NB4 (cell line): ENCODE results near the gene TRAPPC3.

Experiments used
- DNase-seq: peaks from one replicate; pipeline ENCODE4 v3.0.0; 2010; ENCODE audit warnings: low read depth
- H3K4me3 ChIP-seq: one replicate; pipeline ENCODE4 v1.5.1; 2011; ENCODE audit warnings: mild to moderate bottlenecking, low read depth, low read length, moderate library complexity
- MYC ChIP-seq: IDR thresholded peaks from 2 replicates; pipeline ENCODE4 v1.6.1; 2011; ENCODE audit warnings: low read depth, low read length
- POLR2A ChIP-seq: IDR thresholded peaks from 2 replicates; pipeline ENCODE4 v1.6.1; 2011; ENCODE audit warnings: mild to moderate bottlenecking; ENCODE audit not compliant: insufficient read length; ENCODE audit errors: extremely low read depth
- TF ChIP-seq, protein P1 (sequence below): IDR thresholded peaks from 2 replicates; pipeline ENCODE4 v1.6.1; 2011; ENCODE audit warnings: low read depth, low read length
- TF ChIP-seq, protein P2 (sequence below): IDR thresholded peaks from one replicate; pipeline ENCODE4 v1.5.1; 2012; ENCODE audit warnings: low read depth, low read length

Gene TRAPPC3

DNA sequence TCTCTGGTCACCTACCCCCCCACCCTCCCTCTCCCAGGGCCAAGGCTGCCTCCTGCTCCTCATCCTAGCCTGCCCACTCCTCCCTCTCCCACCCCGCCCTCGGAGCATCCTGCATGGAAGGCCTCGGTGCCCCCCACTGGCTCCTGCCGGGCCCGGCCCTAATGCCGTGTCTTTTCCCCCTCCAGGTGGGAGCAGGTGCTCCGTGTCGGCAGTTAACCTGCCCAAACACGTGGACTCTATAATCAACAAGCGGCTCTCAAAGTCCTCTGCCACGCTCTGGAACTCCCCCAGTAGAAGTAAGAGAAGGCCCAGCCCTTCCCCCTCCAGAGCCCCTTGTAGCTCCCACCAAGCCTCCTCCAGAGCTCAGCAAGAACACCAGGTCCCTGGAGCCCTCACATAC, 25.4 kb upstream of the TRAPPC3 start:
- DNase-seq: no peak
- no peak for TF ChIP-seq MYC
- TF ChIP-seq POLR2A: no peak
- TF ChIP-seq, protein P1, sequence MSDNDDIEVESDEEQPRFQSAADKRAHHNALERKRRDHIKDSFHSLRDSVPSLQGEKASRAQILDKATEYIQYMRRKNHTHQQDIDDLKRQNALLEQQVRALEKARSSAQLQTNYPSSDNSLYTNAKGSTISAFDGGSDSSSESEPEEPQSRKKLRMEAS: no peak
- TF ChIP-seq, protein P2, sequence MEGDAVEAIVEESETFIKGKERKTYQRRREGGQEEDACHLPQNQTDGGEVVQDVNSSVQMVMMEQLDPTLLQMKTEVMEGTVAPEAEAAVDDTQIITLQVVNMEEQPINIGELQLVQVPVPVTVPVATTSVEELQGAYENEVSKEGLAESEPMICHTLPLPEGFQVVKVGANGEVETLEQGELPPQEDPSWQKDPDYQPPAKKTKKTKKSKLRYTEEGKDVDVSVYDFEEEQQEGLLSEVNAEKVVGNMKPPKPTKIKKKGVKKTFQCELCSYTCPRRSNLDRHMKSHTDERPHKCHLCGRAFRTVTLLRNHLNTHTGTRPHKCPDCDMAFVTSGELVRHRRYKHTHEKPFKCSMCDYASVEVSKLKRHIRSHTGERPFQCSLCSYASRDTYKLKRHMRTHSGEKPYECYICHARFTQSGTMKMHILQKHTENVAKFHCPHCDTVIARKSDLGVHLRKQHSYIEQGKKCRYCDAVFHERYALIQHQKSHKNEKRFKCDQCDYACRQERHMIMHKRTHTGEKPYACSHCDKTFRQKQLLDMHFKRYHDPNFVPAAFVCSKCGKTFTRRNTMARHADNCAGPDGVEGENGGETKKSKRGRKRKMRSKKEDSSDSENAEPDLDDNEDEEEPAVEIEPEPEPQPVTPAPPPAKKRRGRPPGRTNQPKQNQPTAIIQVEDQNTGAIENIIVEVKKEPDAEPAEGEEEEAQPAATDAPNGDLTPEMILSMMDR: no peak
- H3K4me3 ChIP-seq: no peak overlapping the region

DNA sequence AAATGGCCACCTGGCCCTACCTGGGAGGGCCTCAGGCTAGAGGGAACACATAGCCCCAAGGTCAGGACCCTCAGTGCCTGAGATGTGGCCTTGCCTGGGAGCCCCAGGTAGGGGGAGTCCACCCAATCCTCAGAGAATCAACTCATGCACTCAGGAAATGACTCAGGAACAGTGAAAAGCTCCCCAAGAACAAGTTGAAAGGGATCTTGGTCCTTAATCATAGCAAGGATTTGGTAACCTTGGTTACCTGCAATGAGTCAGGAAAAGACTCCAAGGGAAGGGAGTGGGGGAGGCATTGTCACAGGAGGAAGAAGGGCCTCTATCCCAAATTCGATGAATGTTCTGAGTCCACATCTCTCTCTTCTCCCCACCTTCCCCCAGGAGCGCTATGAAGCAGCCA, 23.7 kb upstream of the TRAPPC3 start:
- no peak for TF ChIP-seq POLR2A
- TF ChIP-seq MYC: no peak
- TF ChIP-seq, protein P2: no peak
- TF ChIP-seq, protein P1: no peak
- no peak overlapping the region for H3K4me3 ChIP-seq
- DNase-seq: no peak

DNA sequence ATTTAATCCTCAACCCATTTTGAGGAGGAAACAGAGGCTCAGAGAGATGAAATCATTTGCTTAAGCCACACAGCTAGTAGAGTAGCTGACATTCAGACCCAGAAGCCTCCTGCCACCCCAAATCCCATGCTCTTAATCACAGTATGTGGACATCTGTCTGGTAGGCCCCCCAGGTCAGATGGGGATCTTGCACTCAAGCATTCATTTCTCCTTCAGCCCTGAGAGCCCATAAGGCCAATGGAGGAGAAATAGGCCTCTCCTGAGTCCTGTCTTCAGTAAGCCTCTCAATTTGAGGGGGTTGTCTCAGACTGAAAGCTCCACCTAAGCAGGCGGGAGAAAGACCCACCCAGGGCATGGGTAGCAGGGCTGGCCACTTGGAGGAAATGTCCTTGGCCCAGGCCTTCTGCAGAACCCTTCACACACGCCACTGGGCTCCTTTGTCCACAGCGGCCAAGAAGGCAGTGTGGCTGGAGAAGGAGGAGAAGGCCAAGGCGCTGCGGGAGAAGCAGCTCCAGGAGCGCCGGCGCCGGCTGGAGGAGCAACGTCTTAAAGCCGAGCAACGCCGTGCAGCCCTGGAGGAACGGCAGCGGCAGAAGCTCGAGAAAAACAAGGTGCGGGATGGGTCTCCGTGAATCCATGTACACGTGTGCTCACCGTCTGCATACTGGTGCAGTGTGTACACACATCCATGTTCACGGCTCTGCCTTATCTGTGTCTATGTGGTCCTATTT, 22.9 kb upstream of the TRAPPC3 start:
- DNase-seq: no peak
- TF ChIP-seq POLR2A (no peak), MYC (no peak)
- TF ChIP-seq, protein P2: no peak
- TF ChIP-seq, protein P1: no peak
- H3K4me3 ChIP-seq: no peak overlapping the region

DNA sequence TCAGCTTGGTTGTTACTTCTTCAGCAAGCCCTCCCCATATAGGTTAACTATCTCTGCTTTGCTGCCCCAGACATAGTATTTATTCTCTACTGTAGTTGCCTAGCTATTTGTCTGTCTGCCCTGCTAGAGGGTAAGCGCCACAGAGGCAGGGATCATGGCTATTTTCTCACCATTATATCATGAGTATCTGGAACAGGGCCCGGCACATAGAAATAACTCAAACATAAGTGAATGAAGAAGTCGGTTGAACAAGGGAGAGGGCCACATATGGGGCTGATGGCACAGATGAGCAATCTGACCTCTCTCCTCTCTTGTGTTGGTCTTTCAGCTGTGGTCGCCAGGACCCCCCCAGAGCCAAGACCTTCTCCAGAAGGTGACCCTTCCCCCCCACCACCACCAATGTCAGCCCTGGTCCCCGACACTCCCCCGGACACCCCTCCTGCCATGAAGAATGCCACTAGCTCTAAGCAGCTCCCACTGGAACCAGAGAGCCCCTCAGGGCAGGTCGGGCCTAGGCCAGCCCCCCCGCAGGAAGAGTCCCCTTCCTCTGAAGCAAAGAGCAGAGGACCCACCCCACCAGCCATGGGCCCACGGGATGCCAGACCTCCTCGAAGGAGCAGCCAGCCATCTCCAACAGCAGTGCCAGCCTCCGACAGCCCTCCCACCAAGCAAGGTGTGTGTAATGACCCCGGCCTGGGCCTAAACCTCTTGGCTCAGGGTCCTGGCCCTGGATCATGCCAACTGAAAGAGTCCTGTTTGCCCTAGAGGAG, 21.5 kb upstream of the TRAPPC3 start:
- TF ChIP-seq, protein P2: no peak
- TF ChIP-seq, protein P1: no peak
- TF ChIP-seq MYC (no peak), POLR2A (no peak)
- H3K4me3 ChIP-seq: no peak overlapping the region
- DNase-seq: no peak

DNA sequence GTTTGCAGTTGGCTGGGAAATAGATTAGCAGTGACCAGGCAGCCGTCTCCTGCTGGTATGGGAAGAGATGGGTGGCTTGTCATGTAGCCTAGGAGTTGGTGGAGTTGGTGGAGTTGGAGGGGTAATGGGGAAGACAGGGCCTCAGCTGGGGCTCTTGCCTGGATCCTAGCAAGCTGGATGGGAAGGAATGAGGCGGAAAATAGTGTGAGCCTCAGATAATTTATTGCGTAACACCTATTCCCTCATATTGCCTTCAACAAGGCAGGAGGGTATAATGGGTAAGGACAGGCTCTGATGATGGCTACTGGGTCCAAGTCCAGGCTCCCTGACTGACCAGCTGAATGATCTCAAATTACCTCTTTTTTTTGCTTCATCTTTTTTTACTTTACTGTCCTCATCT, 19.2 kb upstream of the TRAPPC3 start:
- DNase-seq: no peak
- H3K4me3 ChIP-seq: no peak overlapping the region
- TF ChIP-seq, protein P2: no peak
- TF ChIP-seq, protein P1: no peak
- TF ChIP-seq MYC (no peak), POLR2A (no peak)
